Loucy (cell line): ENCODE measurements around the gene HNRNPK.

ENCODE experiments used
- EZH2phosphoT487 ChIP-seq: fragments of 200-600 bp; IDR thresholded peaks from 2 replicates; pipeline ENCODE4 v1.6.1; 2018; ENCODE audit warnings: antibody characterized with exemption, mild to moderate bottlenecking, moderate library complexity, borderline replicate concordance
- TF ChIP-seq, protein P1 (sequence below): fragments of 200-600 bp; sonication (generic); conservative IDR thresholded peaks from 2 replicates; pipeline ENCODE4 v1.5.1; 2014; ENCODE audit warnings: mild to moderate bottlenecking, antibody characterized with exemption, low read length

DNA sequence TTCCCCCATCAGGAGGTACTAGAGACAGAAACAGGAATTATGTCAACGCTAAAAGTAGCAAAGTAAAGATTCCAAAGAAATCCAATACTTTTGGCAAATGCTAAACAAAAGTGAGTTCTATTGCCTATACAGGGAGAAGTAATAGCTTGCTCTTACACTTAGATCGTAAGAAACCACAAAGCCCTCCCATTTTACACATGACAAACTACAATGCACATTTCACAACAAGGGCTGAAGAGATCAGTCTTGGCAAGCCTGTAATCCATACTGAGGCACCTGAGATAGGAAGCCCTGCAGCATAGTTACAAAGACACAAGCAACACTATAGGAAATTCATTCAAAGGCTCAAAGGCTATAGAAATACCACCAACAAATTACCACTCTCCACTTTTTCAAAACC, 7.7 kb downstream of the HNRNPK start:
- TF ChIP-seq, protein P1, sequence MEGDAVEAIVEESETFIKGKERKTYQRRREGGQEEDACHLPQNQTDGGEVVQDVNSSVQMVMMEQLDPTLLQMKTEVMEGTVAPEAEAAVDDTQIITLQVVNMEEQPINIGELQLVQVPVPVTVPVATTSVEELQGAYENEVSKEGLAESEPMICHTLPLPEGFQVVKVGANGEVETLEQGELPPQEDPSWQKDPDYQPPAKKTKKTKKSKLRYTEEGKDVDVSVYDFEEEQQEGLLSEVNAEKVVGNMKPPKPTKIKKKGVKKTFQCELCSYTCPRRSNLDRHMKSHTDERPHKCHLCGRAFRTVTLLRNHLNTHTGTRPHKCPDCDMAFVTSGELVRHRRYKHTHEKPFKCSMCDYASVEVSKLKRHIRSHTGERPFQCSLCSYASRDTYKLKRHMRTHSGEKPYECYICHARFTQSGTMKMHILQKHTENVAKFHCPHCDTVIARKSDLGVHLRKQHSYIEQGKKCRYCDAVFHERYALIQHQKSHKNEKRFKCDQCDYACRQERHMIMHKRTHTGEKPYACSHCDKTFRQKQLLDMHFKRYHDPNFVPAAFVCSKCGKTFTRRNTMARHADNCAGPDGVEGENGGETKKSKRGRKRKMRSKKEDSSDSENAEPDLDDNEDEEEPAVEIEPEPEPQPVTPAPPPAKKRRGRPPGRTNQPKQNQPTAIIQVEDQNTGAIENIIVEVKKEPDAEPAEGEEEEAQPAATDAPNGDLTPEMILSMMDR: no peak
- no peak for TF ChIP-seq EZH2phosphoT487
